CD4-positive, alpha-beta T cell (primary cell): ENCODE data around the gene C3orf20. TPM values are rescaled to one million over a fixed set of nuclear protein-coding genes. Genes with fewer than 3 reads are reported as not detected.

ENCODE experiments used
- ATAC-seq: fragments of 200-7000 bp; cut with Tn5 transposase; one replicate; pipeline ENCODE4 v1.10.0; 2022; ENCODE audit warnings: mild to moderate bottlenecking; ENCODE audit not compliant: poor library complexity
- CTCF ChIA-PET: fragments of 350-600 bp; sonication (Branson Sonifier 250); formaldehyde crosslinking; loops from one replicate; lab custom pipeline; 2021; ENCODE audit warnings: antibody characterized with exemption, inconsistent platforms; lab: Charles Lee
- POLR2A ChIA-PET: fragments of 350-600 bp; sonication (Branson Sonifier 250); formaldehyde crosslinking; loops from one replicate; lab custom pipeline; 2021; ENCODE audit warnings: antibody characterized with exemption, inconsistent platforms; lab: Charles Lee
- DNase-seq, 14 experiments: peaks; one replicate each; pipeline ENCODE4 v3.0.0-alpha.2; 2013 to 2020; ENCODE audit warnings: mixed read lengths in 2 of 14
- H3K27ac ChIP-seq, 2 donors: one replicate each; pipeline versions ENCODE4 v1.5.1 to v1.7.0; 2013; ENCODE audit warnings: low read length in 2 of 2, low read depth in 1 of 2, mild to moderate bottlenecking in 1 of 2
- H3K27me3 ChIP-seq, 2 experiments: 1 replicate in 1 of 2; 2 replicates in 1 of 2; pipeline versions ENCODE4 v1.6.1 to v1.7.0; 2013; ENCODE audit warnings: low read length in 2 of 2, control low read depth in 1 of 2, mild to moderate bottlenecking in 1 of 2, moderate library complexity in 1 of 2; ENCODE audit not compliant: insufficient read depth in 2 of 2, control insufficient read depth in 1 of 2
- H3K36me3 ChIP-seq: one replicate; pipeline ENCODE4 v1.6.1; 2013; ENCODE audit warnings: low read length, control low read depth; ENCODE audit not compliant: insufficient read depth
- H3K4me1 ChIP-seq: one replicate; pipeline ENCODE4 v1.6.1; 2013; ENCODE audit warnings: low read length, control low read depth; ENCODE audit not compliant: insufficient read depth
- H3K4me3 ChIP-seq: one replicate; pipeline ENCODE4 v1.5.1; 2013; ENCODE audit warnings: mild to moderate bottlenecking, low read length, moderate library complexity
- H3K9me3 ChIP-seq, 2 experiments: 1 replicate in 1 of 2; 2 replicates in 1 of 2; pipeline versions ENCODE4 v1.6.1 to v1.7.0; 2013; ENCODE audit warnings: low read length in 2 of 2, mild to moderate bottlenecking in 2 of 2, control low read depth in 1 of 2, moderate library complexity in 1 of 2; ENCODE audit not compliant: control insufficient read depth in 1 of 2, insufficient read depth in 1 of 2
- H3K27ac Mint-ChIP-seq: one replicate; pipeline ENCODE4 v1.8.0; 2020; ENCODE audit warnings: mixed read lengths
- H3K27me3 Mint-ChIP-seq: one replicate; pipeline ENCODE4 v1.8.0; 2021; ENCODE audit warnings: mixed read lengths
- H3K36me3 Mint-ChIP-seq: one replicate; pipeline ENCODE4 v1.8.0; 2021; ENCODE audit warnings: low read depth, mixed read lengths
- H3K4me1 Mint-ChIP-seq: one replicate; pipeline ENCODE4 v1.8.0; 2021; ENCODE audit warnings: low read depth, mixed read lengths
- H3K4me3 Mint-ChIP-seq: one replicate; pipeline ENCODE4 v1.8.0; 2020; ENCODE audit warnings: mild to moderate bottlenecking, mixed read lengths
- H3K9me3 Mint-ChIP-seq: one replicate; pipeline ENCODE4 v1.8.0; 2020; ENCODE audit warnings: mixed read lengths
- intact Hi-C, 2 experiments: fragments of 100-400 bp; cut with DNase I in 1 of 2; cut with micrococcal nuclease in 1 of 2; formaldehyde crosslinking; loops; one replicate each; pipeline versions ENCODE4 v1.15.1 to v1.9.0; 2023 to 2025; cut with DNase I, micrococcal nuclease
- total RNA-seq, 174 experiments: library from RNA in 2 of 174; stranded (reverse) in 2 of 174; gene quantifications; one replicate each; pipeline ENCODE4 v1.2.3 and lab custom pipeline; 2021 to 2026
- TF ChIP-seq, protein P1 (sequence below): fragments of 200-600 bp; IDR thresholded peaks from one replicate; pipeline ENCODE4 v1.8.0; 2022; ENCODE audit warnings: antibody characterized with exemption, mild to moderate bottlenecking

C3orf20 gene
- total RNA-seq, 2 experiments from 2014 or later, result 0.14 TPM; not detected in 1

GRCh38 chr3:14628406-14628805 is 46.5 kb upstream of the C3orf20 start:
- ATAC-seq (no peak), DNase-seq (no peak)
- H3K4me1 Mint-ChIP-seq, result no peaks in the 10 kb centered on the region
- Histone ChIP-seq H3K27ac (no peak overlapping the region), H3K36me3 (no peaks in the 10 kb centered on the region), H3K4me1 (no peaks in the 10 kb centered on the region), H3K27me3 (no peaks in the 10 kb centered on the region), H3K4me3 (no peak overlapping the region), H3K9me3 (peaks cover 0 to 7% of the 10 kb centered on the region in 2 experiments)
- H3K27ac Mint-ChIP-seq, result no peak overlapping the region
- no peaks in the 10 kb centered on the region for H3K9me3 Mint-ChIP-seq
- no peaks in the 10 kb centered on the region for H3K36me3 Mint-ChIP-seq
- no peak overlapping the region for H3K4me3 Mint-ChIP-seq
- POLR2A ChIA-PET, result no interaction called here
- CTCF ChIA-PET, result no interaction called here
- H3K27me3 Mint-ChIP-seq, result peaks cover 13% of the 10 kb centered on the region
- TF ChIP-seq, protein P1, sequence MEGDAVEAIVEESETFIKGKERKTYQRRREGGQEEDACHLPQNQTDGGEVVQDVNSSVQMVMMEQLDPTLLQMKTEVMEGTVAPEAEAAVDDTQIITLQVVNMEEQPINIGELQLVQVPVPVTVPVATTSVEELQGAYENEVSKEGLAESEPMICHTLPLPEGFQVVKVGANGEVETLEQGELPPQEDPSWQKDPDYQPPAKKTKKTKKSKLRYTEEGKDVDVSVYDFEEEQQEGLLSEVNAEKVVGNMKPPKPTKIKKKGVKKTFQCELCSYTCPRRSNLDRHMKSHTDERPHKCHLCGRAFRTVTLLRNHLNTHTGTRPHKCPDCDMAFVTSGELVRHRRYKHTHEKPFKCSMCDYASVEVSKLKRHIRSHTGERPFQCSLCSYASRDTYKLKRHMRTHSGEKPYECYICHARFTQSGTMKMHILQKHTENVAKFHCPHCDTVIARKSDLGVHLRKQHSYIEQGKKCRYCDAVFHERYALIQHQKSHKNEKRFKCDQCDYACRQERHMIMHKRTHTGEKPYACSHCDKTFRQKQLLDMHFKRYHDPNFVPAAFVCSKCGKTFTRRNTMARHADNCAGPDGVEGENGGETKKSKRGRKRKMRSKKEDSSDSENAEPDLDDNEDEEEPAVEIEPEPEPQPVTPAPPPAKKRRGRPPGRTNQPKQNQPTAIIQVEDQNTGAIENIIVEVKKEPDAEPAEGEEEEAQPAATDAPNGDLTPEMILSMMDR, result no peak
- intact Hi-C loops, result no loop called here

- intact Hi-C loops, result no loop called here
These were observed 44.4 kb upstream of the C3orf20 start for GRCh38 chr3:14630404-14631100.

DNA sequence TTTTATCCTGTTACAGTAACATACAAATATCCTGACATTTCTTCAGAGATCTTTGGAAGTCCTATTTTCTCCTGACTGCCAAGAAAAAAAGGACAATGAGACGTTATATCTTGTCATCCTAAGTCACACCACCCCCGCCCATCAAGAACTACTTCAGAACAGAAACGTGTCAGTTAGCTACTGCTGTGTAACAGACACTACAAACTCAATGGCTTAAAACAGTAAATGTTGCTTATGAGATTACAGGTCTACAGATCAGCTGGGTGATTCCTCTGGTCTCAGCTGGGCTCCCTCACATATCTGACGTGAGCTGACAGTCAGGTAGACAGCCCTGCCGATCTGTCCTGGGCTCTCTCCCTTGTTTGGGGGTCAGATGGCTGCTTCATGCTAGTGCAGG is 43.8 kb upstream of the C3orf20 start:
- TF ChIP-seq, protein P1, result no peak
- Histone ChIP-seq H3K27ac (no peak overlapping the region), H3K36me3 (no peaks in the 10 kb centered on the region), H3K4me3 (no peak overlapping the region), H3K27me3 (peaks cover 0 to 1% of the 10 kb centered on the region in 2 experiments), H3K9me3 (peaks cover 0 to 7% of the 10 kb centered on the region in 2 experiments), H3K4me1 (no peaks in the 10 kb centered on the region)
- H3K4me3 Mint-ChIP-seq, result no peak overlapping the region
- no peaks in the 10 kb centered on the region for H3K4me1 Mint-ChIP-seq
- no peaks in the 10 kb centered on the region for H3K36me3 Mint-ChIP-seq
- ChIA-PET CTCF (no interaction called here), POLR2A (interaction anchor here (0.5 to 1.4 kb wide), 2 partner anchors 20 to 1794 kb away, joined by 3 to 6 read pairs; partner anchors contain the start of gene CCDC174)
- intact Hi-C loops, result no loop called here
- H3K27me3 Mint-ChIP-seq, result peaks cover 34% of the 10 kb centered on the region
- no peak for ATAC-seq
- DNase-seq, result no peak
- H3K9me3 Mint-ChIP-seq, result no peaks in the 10 kb centered on the region
- no peak overlapping the region for H3K27ac Mint-ChIP-seq

More at GRCh38 chr3:14630404-14631100, 44.4 kb upstream of the C3orf20 start:
- Mint-ChIP-seq H3K36me3 (no peaks in the 10 kb centered on the region), H3K4me3 (no peak overlapping the region), H3K27me3 (peaks cover 32% of the 10 kb centered on the region), H3K27ac (no peak overlapping the region), H3K9me3 (no peaks in the 10 kb centered on the region), H3K4me1 (no peaks in the 10 kb centered on the region)
- DNase-seq (no peak), ATAC-seq (no peak)
- Histone ChIP-seq H3K36me3 (no peaks in the 10 kb centered on the region), H3K4me1 (no peaks in the 10 kb centered on the region), H3K27me3 (no peaks in the 10 kb centered on the region), H3K27ac (no peak overlapping the region), H3K4me3 (no peak overlapping the region), H3K9me3 (peaks cover 0 to 7% of the 10 kb centered on the region in 2 experiments)
- TF ChIP-seq, protein P1, result no peak
- CTCF ChIA-PET, result no interaction called here
- POLR2A ChIA-PET, result interaction anchor here (1.4 kb wide), 1 partner anchor 21 kb away, joined by 6 read pairs; the partner anchor contains the start of gene CCDC174
